ENCODE results near the gene SWT1.

The SWT1 gene

GRCh38 chr1:185328255-185328654 lies 171.3 kb downstream of the SWT1 start:
- no peak for DNase-seq (ENCODE audit: extremely low spot score)
- ChIA-PET CTCF (no interaction called here), POLR2A (no interaction called here)
- TF ChIP-seq FOXK2 (IDR thresholded peaks at IDR 0.05): no peak
- no peak for TF ChIP-seq NFRKB (IDR thresholded peaks at IDR 0.05)
- TF ChIP-seq ZNF384 (IDR thresholded peaks at IDR 0.05): no peak
- TF ChIP-seq SUZ12 (IDR thresholded peaks at IDR 0.05): no peak
- TF ChIP-seq CTBP1 (IDR thresholded peaks at IDR 0.05; ENCODE audit: borderline replicate concordance): no peak
- TF ChIP-seq ARNT (IDR thresholded peaks at IDR 0.05): no peak
- TF ChIP-seq HDGF (IDR thresholded peaks at IDR 0.05; ENCODE audit: borderline replicate concordance): no peak

GRCh38 chr1:185334182-185334581 lies 177.2 kb downstream of the SWT1 start:
- TF ChIP-seq NFRKB (IDR thresholded peaks at IDR 0.05) (no peak), FOXM1 (IDR thresholded peaks at IDR 0.05; ENCODE audit: borderline replicate concordance) (no peak), FOXA1 (IDR thresholded peaks at IDR 0.05) (no peak), ARNT (IDR thresholded peaks at IDR 0.05) (no peak), SUZ12 (IDR thresholded peaks at IDR 0.05) (no peak), FOXK2 (IDR thresholded peaks at IDR 0.05) (no peak), ELF4 (IDR thresholded peaks at IDR 0.05) (no peak), TARDBP (IDR thresholded peaks at IDR 0.05) (no peak), LEF1 (IDR thresholded peaks at IDR 0.05; ENCODE audit: borderline replicate concordance) (no peak), CTBP1 (IDR thresholded peaks at IDR 0.05; ENCODE audit: borderline replicate concordance) (no peak), SP1 (IDR thresholded peaks at IDR 0.05) (no peak), ZNF384 (IDR thresholded peaks at IDR 0.05) (no peak), BHLHE40 (IDR thresholded peaks at IDR 0.05; ENCODE audit: borderline replicate concordance) (no peak), PKNOX1 (IDR thresholded peaks at IDR 0.05) (no peak), L3MBTL2 (conservative IDR thresholded peaks at IDR 0.05) (no peak), HDGF (IDR thresholded peaks at IDR 0.05; ENCODE audit: borderline replicate concordance) (no peak)
- ChIA-PET CTCF (no interaction called here), POLR2A (no interaction called here)
- no peak for DNase-seq (ENCODE audit: extremely low spot score)

GRCh38 chr1:185337246-185337645 lies 180.3 kb downstream of the SWT1 start:
- CTCF ChIA-PET: interaction anchor here (0.7 kb wide), 1 partner anchor 202 kb away, joined by 3 read pairs; no protein-coding TSS in a partner anchor
- DNase-seq (ENCODE audit: extremely low spot score): no peak
- POLR2A ChIA-PET: no interaction called here
- no peak for TF ChIP-seq TARDBP (IDR thresholded peaks at IDR 0.05)
- TF ChIP-seq SUZ12 (IDR thresholded peaks at IDR 0.05): no peak
- TF ChIP-seq FOXK2 (IDR thresholded peaks at IDR 0.05): no peak
- TF ChIP-seq ARNT (IDR thresholded peaks at IDR 0.05): no peak
- TF ChIP-seq HDGF (IDR thresholded peaks at IDR 0.05; ENCODE audit: borderline replicate concordance): no peak
- TF ChIP-seq PKNOX1 (IDR thresholded peaks at IDR 0.05): no peak
- no peak for TF ChIP-seq L3MBTL2 (conservative IDR thresholded peaks at IDR 0.05)
- TF ChIP-seq LEF1 (IDR thresholded peaks at IDR 0.05; ENCODE audit: borderline replicate concordance): no peak
- TF ChIP-seq CTBP1 (IDR thresholded peaks at IDR 0.05; ENCODE audit: borderline replicate concordance): no peak
- no peak for TF ChIP-seq NFRKB (IDR thresholded peaks at IDR 0.05)

- no peak for DNase-seq (ENCODE audit: extremely low spot score)
- TF ChIP-seq SUZ12 (IDR thresholded peaks at IDR 0.05): no peak
- TF ChIP-seq L3MBTL2 (conservative IDR thresholded peaks at IDR 0.05): no peak
- TF ChIP-seq PKNOX1 (IDR thresholded peaks at IDR 0.05): no peak
- TF ChIP-seq BHLHE40 (IDR thresholded peaks at IDR 0.05; ENCODE audit: borderline replicate concordance): no peak
- no peak for TF ChIP-seq TARDBP (IDR thresholded peaks at IDR 0.05)
- TF ChIP-seq FOXK2 (IDR thresholded peaks at IDR 0.05): no peak
- no peak for TF ChIP-seq FOXA1 (IDR thresholded peaks at IDR 0.05)
- TF ChIP-seq LEF1 (IDR thresholded peaks at IDR 0.05; ENCODE audit: borderline replicate concordance): no peak
- no peak for TF ChIP-seq ELF4 (IDR thresholded peaks at IDR 0.05)
- no peak for TF ChIP-seq ZNF384 (IDR thresholded peaks at IDR 0.05)
- TF ChIP-seq ARNT (IDR thresholded peaks at IDR 0.05): no peak
- no peak for TF ChIP-seq CTBP1 (IDR thresholded peaks at IDR 0.05; ENCODE audit: borderline replicate concordance)
- no peak for TF ChIP-seq SP1 (IDR thresholded peaks at IDR 0.05)
- no peak for TF ChIP-seq NFRKB (IDR thresholded peaks at IDR 0.05)
- no peak for TF ChIP-seq HDGF (IDR thresholded peaks at IDR 0.05; ENCODE audit: borderline replicate concordance)
- no peak for TF ChIP-seq FOXM1 (IDR thresholded peaks at IDR 0.05; ENCODE audit: borderline replicate concordance)
- CTCF ChIA-PET: interaction anchor here (0.7 kb wide), 1 partner anchor 54 kb away, joined by 5 read pairs; no protein-coding TSS in a partner anchor
- POLR2A ChIA-PET: no interaction called here
Measured at GRCh38 chr1:185338719-185339622, 182.0 kb downstream of the SWT1 start.

- CTCF ChIA-PET: no interaction called here
- TF ChIP-seq LEF1 (IDR thresholded peaks at IDR 0.05; ENCODE audit: borderline replicate concordance) (no peak), CTBP1 (IDR thresholded peaks at IDR 0.05; ENCODE audit: borderline replicate concordance) (no peak), NFRKB (IDR thresholded peaks at IDR 0.05) (no peak)
- POLR2A ChIA-PET: no interaction called here
- DNase-seq (ENCODE audit: extremely low spot score): no peak
Measured at GRCh38 chr1:185341196-185341781, 184.3 kb downstream of the SWT1 start.

Data from HEK293T (cell line).